ENCODE data around the gene P2RY8. TPM values are rescaled to one million over a fixed set of nuclear protein-coding genes. Genes with fewer than 3 reads are reported as not detected.
A peak's percentile ranks its signal among the peaks of the same experiment; 100 is the strongest.

P2RY8 gene
- polyA plus RNA-seq, 3 donors from 2014 or later, result 96.8 to 232 (median 119) TPM

DNA sequence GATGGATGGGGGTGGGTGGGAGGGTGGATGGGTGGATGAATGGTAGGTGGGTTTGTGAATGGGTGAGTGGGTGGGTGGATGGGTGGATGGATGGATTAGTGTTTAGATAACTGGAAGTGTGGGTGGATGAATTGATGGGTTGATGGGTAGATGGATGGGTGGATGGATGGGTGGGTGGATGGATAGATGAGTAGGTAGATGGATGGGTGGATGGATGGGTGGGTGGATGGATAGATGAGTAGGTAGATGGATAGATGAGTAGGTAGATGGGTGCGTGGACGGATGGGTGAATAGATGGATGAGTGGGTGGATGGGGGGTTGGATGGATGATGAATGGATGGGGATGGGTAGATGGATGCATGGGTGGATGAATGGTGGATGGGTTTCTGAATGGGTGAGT lies 64.0 kb downstream of the P2RY8 start:
- Mint-ChIP-seq H3K4me1 (peaks cover 71 to 91% of the 10 kb centered on the region in 2 donors), H3K27me3 (ENCODE audit: low read depth in 3 of 3) (peaks cover 18 to 41% (median 40%) of the 10 kb centered on the region in 3 donors), H3K27ac (peak overlapping the region in 4 of 6 donors; percentile 80 to 93 (median 88)), H3K4me3 (peak overlapping the region in 1 of 5 donors; percentile 19), H3K9me3 (peaks cover 0 to 5% (median 3%) of the 10 kb centered on the region in 6 donors), H3K36me3 (peaks cover 26 to 49% (median 47%) of the 10 kb centered on the region in 3 donors)
- no peak for DNase-seq

DNA sequence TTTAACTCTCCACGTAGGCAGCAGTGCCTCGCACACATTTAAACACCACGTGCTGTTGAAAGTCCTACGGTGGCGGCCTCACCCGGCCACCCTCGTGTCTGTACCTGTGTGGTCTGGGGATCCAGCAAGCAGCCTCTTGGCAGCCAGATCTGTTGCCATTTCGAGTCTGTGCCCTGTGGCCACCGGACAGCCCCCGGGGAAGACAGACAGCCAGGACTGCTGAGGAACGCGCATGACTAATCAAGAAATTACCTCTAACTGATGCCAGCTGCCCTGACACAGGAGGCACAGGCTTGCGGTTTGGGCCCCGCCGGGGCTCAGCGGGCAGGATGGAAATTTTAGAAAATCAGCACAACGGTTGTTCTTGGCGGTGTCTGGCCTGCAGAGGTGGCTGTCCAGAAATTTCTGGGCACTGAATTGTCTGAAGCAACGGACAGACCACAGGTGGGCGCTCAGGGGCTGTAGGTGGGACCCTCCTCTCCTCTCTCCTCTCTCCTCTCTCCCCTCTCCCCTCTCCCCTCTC lies 68.7 kb downstream of the P2RY8 start:
- Mint-ChIP-seq H3K36me3 (peaks cover 21 to 38% (median 32%) of the 10 kb centered on the region in 3 donors), H3K4me3 (peak overlapping the region; percentile 76 to 98 (median 86)), H3K9me3 (peaks cover 0 to 6% (median 3%) of the 10 kb centered on the region in 6 donors), H3K27me3 (ENCODE audit: low read depth in 3 of 3) (peaks cover 44 to 77% (median 69%) of the 10 kb centered on the region in 3 donors), H3K4me1 (peaks cover 83 to 90% of the 10 kb centered on the region in 2 donors), H3K27ac (peak overlapping the region in 5 of 6 donors; percentile 94 to 100 (median 99))
- DNase-seq, result peak; percentile 81 to 85 (median 84)

DNA sequence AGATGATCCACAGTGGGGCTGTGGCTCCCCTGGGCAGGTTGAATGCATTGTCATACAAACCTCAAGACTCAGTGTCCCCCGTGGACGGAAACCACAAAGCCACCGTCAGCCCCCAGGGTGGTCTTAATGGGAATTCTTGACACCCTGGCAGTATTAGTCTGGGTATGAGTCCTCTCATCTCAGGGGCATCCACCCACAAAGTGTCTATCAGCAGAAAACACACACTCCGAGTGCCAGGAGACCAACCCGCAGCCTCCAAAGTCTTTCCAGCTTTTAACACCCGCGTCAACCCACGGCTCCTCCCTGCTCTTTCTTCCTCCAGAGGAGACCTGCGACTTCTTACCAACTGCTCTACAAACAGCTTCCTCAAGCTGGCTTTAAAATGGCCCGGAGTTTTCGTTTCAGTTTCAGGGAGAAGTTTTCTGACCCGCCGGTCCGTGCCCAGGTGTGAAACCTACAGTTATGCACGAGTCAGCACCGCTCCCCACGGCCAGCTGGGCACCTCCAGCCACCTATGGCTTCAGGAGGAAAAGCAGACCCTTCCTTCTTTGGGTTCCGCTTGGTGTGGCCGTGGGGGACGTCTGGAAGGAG lies 69.9 kb downstream of the P2RY8 start:
- peak overlapping the region in 5 of 6 donors; percentile 94 to 100 (median 99) for H3K27ac Mint-ChIP-seq
- peak overlapping the region; percentile 85 to 98 (median 93) for H3K4me3 Mint-ChIP-seq
- H3K4me1 Mint-ChIP-seq, result peaks cover 90% of the 10 kb centered on the region in 2 donors
- peaks cover 0 to 5% (median 2%) of the 10 kb centered on the region in 6 donors for H3K9me3 Mint-ChIP-seq
- peaks cover 14 to 30% (median 25%) of the 10 kb centered on the region in 3 donors for H3K36me3 Mint-ChIP-seq
- H3K27me3 Mint-ChIP-seq (ENCODE audit: low read depth in 3 of 3), result peaks cover 48 to 85% (median 72%) of the 10 kb centered on the region in 3 donors
- peak; percentile 77 to 78 (median 78) for DNase-seq

DNA sequence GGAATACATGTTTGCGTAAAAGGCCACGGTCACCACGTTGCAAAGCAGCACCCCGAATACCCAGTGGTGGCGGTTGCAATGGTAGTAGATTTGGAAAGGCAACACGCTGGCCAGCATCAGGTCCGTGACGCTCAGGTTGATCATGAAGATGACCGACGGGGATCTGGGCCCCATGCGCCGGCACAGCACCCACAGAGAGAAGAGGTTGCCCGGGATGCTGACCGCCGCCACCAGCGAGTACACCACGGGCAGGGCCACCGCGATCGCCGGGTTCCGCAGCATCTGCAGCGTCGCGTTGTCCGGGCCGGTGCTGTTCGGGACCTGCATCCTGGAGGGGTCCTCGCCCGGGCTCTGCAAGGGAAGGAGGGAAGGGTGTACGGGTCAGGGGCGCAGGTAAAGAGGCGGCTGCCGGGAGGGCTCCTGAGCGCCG lies 70.7 kb downstream of the P2RY8 start:
- DNase-seq, result no peak
- H3K4me3 Mint-ChIP-seq, result peak overlapping the region; percentile 85 to 98 (median 93)
- peak overlapping the region in 5 of 6 donors; percentile 98 to 100 (median 99) for H3K27ac Mint-ChIP-seq
- peaks cover 8 to 24% (median 18%) of the 10 kb centered on the region in 3 donors for H3K36me3 Mint-ChIP-seq
- peaks cover 41 to 78% (median 64%) of the 10 kb centered on the region in 3 donors for H3K27me3 Mint-ChIP-seq (ENCODE audit: low read depth in 3 of 3)
- H3K4me1 Mint-ChIP-seq, result peaks cover 88 to 89% of the 10 kb centered on the region in 2 donors
- peaks cover 0 to 2% (median 0%) of the 10 kb centered on the region in 6 donors for H3K9me3 Mint-ChIP-seq

DNA sequence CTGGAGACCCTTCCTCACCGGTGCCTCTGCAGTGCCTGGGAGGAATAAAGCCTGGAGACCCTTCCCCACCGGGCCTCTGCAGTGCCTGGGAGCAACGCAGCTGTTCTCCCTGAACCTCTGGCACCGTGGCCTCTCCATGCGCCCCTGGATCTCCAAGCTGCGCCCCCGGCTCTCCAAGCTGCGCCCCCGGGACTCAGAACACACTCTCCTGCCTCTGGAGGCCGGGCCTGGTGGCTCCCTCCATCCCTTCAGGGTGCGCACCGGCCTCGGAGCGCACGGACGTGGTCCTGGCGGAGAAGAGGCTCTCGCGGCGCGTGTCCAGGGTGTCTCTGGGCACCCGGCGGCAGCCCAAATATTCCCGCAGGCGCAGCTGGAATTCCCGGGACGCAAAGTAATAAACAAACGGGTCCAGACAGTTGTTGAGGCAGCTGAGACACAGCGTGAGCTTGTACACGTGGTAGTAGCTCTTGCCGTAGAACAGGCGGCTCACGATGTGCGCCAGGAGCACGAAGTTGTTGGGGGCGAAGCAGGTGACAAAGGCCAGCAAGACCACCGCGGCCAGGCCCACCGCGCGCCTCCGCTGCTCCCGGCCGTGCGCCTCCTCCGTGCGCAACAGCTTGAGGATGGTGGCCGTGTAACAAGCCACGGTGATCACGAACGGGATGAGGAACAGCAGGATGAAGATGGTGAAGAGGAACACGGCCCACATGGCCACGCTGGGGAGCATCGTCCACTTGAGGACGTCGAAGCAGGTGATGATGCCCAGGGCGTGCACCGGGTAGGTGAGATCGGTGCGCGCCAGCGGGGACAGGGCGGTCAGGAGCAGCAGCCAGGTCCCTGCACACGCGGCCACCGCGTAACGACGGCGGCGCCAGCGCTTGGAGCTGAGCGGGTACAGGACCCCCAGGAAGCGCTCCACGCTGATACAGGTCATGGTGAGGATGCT lies 71.4 kb downstream of the P2RY8 start:
- Mint-ChIP-seq H3K4me3 (peak overlapping the region; percentile 89 to 98 (median 94)), H3K4me1 (peaks cover 82 to 83% of the 10 kb centered on the region in 2 donors), H3K27me3 (ENCODE audit: low read depth in 3 of 3) (peaks cover 41 to 73% (median 58%) of the 10 kb centered on the region in 3 donors), H3K27ac (peak overlapping the region in 5 of 6 donors; percentile 98 to 100 (median 99)), H3K36me3 (peaks cover 8 to 23% (median 17%) of the 10 kb centered on the region in 3 donors), H3K9me3 (peaks cover 0 to 2% (median 0%) of the 10 kb centered on the region in 6 donors)
- no peak for DNase-seq

DNA sequence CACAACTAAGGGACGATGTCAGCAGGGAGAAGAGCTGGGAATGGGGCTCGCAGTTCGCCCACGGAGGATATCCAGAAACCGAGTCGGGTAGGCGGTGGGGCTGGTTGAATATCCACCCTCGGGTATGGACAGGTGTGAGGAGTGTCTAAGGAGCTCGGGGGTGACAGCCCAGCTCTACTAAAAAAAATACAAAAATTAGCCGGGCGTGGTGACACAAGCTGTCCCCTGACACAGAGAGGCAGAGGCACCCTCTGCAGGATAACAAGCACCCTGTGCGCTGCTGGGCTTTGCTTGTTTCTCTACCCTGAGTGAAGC lies 72.1 kb downstream of the P2RY8 start:
- Mint-ChIP-seq H3K36me3 (peaks cover 8 to 20% (median 13%) of the 10 kb centered on the region in 3 donors), H3K27ac (peak overlapping the region in 5 of 6 donors; percentile 98 to 100 (median 99)), H3K4me3 (peak overlapping the region; percentile 89 to 98 (median 94)), H3K4me1 (peaks cover 76 to 77% of the 10 kb centered on the region in 2 donors), H3K27me3 (ENCODE audit: low read depth in 3 of 3) (peaks cover 41 to 67% (median 55%) of the 10 kb centered on the region in 3 donors), H3K9me3 (peaks cover 0 to 2% (median 0%) of the 10 kb centered on the region in 6 donors)
- no peak for DNase-seq

DNA sequence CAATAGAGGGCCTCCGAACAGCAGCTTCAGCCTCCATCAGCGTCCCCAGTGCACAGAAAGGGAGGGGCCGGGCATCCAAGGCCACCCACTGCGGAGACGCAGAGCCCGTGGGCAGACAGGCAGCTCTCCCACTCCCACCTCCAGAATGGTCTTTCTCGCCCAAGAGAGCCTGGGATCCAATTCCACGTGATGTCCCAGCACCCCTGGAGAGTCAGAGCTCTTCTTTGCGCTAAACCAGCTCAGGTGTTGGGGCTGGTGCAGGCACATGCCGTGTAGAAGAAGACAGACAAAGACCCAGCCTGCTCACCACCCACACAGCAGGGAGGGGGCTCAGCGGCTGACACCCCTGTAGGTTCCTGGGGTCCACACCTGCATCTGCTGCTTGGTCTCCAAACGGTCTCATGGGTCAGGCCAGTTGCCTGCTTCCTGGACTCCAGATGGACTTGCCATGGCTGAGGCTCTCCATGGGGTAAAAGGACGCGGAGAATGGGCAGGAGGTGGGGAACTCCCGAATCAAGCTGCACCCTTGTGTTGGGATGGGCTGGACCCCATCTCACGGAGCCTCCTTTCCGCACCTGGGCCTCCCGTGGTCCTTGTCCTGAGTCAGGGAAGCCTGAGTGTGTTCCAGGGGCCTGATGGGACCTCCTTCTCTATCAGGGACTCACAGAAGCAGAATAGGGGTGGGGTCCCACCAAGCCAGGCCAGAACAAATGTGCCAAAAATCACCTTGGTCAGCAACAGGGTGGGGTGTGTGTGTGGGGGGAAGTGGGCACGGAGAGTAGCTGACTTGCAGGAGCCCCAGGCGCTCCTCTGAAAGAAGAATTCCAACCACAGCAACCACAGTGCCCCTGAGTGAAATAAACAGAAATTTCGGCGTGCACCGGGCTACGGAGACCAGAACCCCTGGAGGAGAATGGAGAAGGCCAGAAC lies 72.7 kb downstream of the P2RY8 start:
- Mint-ChIP-seq H3K27me3 (ENCODE audit: low read depth in 3 of 3) (peaks cover 38 to 60% (median 49%) of the 10 kb centered on the region in 3 donors), H3K4me1 (peaks cover 70% of the 10 kb centered on the region in 2 donors), H3K4me3 (peak overlapping the region; percentile 89 to 98 (median 94)), H3K9me3 (peaks cover 0 to 2% (median 0%) of the 10 kb centered on the region in 6 donors), H3K27ac (peak overlapping the region in 5 of 6 donors; percentile 98 to 100 (median 99)), H3K36me3 (peaks cover 8 to 20% (median 13%) of the 10 kb centered on the region in 3 donors)
- peak; percentile 83 to 87 (median 85) for DNase-seq

DNA sequence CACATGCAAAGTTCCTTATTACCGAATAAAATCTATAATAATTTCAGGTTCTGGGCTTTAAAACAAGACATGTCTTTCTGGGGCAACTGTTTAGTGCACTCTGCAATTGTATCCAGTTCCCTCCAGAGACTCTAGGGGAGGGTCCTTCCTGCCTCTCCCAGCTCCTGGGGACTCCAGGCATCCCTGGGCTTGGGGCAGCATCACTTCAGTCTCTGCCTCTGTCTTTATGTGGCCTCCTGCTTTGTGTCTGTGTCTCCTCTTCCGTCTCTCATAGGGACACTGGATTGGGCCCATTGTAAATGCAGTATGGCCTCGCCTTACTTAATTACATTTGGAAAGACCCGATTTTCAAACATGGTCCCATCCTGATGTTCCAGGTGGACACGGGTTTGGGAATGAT lies 73.4 kb downstream of the P2RY8 start:
- H3K27me3 Mint-ChIP-seq (ENCODE audit: low read depth in 3 of 3), result peaks cover 38 to 58% (median 49%) of the 10 kb centered on the region in 3 donors
- peaks cover 67 to 68% of the 10 kb centered on the region in 2 donors for H3K4me1 Mint-ChIP-seq
- H3K4me3 Mint-ChIP-seq, result peak overlapping the region; percentile 89 to 98 (median 94)
- peak overlapping the region in 5 of 6 donors; percentile 98 to 100 (median 99) for H3K27ac Mint-ChIP-seq
- H3K9me3 Mint-ChIP-seq, result peaks cover 0 to 2% (median 0%) of the 10 kb centered on the region in 6 donors
- DNase-seq, result no peak
- peaks cover 8 to 20% (median 13%) of the 10 kb centered on the region in 3 donors for H3K36me3 Mint-ChIP-seq

DNA sequence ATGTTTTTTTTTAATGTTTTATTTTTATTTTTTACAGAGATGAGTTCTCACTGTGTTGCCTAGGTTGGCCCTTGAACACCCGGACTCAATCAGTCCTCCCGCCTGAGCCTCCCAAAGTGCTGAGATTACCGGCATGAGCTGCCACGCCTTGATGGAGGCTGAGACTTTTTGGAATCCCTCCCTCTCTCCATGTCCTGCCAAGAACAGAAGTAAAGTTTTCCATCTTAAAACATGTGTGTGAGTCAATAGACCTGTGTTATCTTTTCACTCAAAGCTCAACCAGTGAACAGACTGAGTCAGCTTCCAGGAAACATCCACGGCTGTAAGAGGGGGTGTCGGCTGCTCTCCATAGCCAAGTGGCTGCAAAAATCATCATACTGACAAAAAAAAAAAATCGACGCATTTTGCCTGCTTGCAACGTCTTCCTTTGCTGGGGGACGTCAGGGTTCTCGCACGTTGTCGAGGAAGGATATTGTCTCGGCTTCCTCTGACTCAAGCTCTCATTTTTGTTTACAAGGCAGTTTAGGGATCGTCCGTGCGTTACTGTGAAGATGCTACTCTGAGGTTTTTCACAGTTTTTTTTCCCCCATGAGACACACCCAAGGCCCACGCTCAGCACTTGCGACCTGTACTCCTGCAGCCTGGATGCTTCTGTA lies 74.3 kb downstream of the P2RY8 start:
- Mint-ChIP-seq H3K27ac (peak overlapping the region in 5 of 6 donors; percentile 98 to 100 (median 99)), H3K27me3 (ENCODE audit: low read depth in 3 of 3) (peaks cover 34 to 52% (median 42%) of the 10 kb centered on the region in 3 donors), H3K4me3 (peak overlapping the region; percentile 89 to 98 (median 94)), H3K36me3 (peaks cover 8 to 16% (median 13%) of the 10 kb centered on the region in 3 donors), H3K4me1 (peaks cover 59% of the 10 kb centered on the region in 2 donors), H3K9me3 (peaks cover 0 to 2% (median 0%) of the 10 kb centered on the region in 6 donors)
- peak; percentile 92 to 94 (median 92) for DNase-seq

DNA sequence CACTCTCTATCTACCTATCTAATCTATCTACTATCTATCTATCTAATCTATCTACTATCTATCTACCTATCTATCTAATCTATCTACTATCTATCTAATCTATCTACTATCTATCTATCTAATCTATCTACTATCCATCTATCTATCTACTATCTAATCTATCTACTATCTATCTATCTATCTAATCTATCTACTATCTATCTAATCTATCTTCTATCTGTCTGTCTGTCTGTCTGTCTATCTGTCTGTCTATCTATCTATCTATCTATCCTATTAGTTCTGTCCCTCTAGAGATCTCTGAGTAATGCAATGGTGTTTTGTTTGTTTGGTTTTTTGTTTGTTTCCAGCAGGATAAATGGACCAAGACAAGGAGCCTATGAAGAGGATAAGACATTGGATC lies 74.9 kb downstream of the P2RY8 start:
- peaks cover 8 to 12% (median 10%) of the 10 kb centered on the region in 3 donors for H3K36me3 Mint-ChIP-seq
- no peak for DNase-seq
- H3K4me1 Mint-ChIP-seq, result peaks cover 53 to 54% of the 10 kb centered on the region in 2 donors
- peak overlapping the region in 4 of 5 donors; percentile 22 to 98 (median 76) for H3K4me3 Mint-ChIP-seq
- peaks cover 27 to 47% (median 37%) of the 10 kb centered on the region in 3 donors for H3K27me3 Mint-ChIP-seq (ENCODE audit: low read depth in 3 of 3)
- peaks cover 0 to 2% (median 0%) of the 10 kb centered on the region in 6 donors for H3K9me3 Mint-ChIP-seq
- H3K27ac Mint-ChIP-seq, result peak overlapping the region in 5 of 6 donors; percentile 98 to 100 (median 99)

DNA sequence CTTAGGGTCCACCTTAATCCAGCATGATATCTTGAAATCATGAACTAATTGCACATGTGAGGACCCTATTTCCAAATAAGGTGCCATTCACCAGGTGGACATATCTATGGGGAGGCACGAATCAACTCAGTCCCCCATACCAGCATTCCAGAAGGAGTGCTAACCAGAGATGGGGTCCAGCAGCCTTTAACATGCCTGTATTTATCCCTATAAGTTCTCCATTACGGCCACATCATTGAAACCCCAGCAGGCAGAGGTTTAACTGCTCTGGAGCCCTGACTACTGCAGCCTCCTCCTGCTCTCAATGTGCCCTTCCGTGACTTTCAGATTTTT lies 81.1 kb downstream of the P2RY8 start:
- peaks cover 7 to 10% (median 9%) of the 10 kb centered on the region in 3 donors for H3K27me3 Mint-ChIP-seq (ENCODE audit: low read depth in 3 of 3)
- peak overlapping the region in 5 of 6 donors; percentile 44 to 88 (median 81) for H3K27ac Mint-ChIP-seq
- no peaks in the 10 kb centered on the region for H3K36me3 Mint-ChIP-seq
- peak overlapping the region in 3 of 5 donors; percentile 33 to 56 (median 49) for H3K4me3 Mint-ChIP-seq
- H3K4me1 Mint-ChIP-seq, result peaks cover 18 to 19% of the 10 kb centered on the region in 2 donors
- no peaks in the 10 kb centered on the region for H3K9me3 Mint-ChIP-seq
- no peak for DNase-seq
